ENCODE data around the gene IL11.

DNA sequence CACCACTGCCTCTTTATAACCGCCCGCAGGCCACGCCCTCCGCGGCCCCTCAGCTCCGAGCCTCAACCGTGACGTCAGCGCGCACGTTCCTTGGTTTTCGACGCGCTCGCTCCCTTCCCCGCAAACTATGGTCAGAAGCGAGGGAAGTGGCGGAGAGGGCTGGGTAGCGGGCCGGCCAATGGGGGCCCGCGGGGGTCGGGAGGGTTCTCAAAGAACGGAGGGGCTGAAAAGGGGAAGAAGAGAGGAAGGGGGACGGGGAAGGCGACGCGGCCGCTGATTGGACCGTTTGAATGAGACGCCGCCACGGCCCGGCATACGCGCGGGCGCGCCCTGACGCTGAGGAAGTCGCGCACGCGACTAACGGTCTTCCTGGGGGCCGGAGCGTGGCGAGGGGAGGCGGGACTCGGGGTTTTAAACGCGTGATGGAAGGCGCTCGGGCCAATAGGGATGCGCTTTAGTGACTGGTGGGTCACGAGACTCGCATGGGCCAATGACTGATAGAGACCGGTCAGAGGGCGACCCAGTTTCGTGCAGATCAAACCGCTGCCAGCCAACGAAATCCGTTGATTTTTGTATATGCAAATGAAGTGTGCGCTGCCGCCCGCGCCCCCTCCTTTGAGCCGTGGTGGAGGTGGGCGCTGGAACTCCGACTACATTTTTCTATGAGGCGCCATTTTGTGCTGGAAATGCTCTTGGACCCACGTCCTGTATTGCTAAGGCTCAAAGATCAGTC, 37.7 kb upstream of the IL11 start:
- no peak for TF ChIP-seq POLR2A (IDR thresholded peaks at IDR 0.05)
- TF ChIP-seq, protein P1, sequence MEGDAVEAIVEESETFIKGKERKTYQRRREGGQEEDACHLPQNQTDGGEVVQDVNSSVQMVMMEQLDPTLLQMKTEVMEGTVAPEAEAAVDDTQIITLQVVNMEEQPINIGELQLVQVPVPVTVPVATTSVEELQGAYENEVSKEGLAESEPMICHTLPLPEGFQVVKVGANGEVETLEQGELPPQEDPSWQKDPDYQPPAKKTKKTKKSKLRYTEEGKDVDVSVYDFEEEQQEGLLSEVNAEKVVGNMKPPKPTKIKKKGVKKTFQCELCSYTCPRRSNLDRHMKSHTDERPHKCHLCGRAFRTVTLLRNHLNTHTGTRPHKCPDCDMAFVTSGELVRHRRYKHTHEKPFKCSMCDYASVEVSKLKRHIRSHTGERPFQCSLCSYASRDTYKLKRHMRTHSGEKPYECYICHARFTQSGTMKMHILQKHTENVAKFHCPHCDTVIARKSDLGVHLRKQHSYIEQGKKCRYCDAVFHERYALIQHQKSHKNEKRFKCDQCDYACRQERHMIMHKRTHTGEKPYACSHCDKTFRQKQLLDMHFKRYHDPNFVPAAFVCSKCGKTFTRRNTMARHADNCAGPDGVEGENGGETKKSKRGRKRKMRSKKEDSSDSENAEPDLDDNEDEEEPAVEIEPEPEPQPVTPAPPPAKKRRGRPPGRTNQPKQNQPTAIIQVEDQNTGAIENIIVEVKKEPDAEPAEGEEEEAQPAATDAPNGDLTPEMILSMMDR (IDR thresholded peaks at IDR 0.05), result no peak
